K562 (cell line): ENCODE measurements around the gene C11orf58. TPM values are rescaled to one million over a fixed set of nuclear protein-coding genes. Genes with fewer than 3 reads are reported as not detected.
A peak's percentile ranks its signal among the peaks of the same experiment; 100 is the strongest.

Source experiments
- ARID2 ChIP-seq: fragments of 450-650 bp; IDR thresholded peaks from 2 replicates; pipeline ENCODE4 v1.6.1; 2017; ENCODE audit warnings: antibody characterized with exemption, mild to moderate bottlenecking
- BCOR ChIP-seq: fragments of 450-650 bp; IDR thresholded peaks from 2 replicates; pipeline ENCODE4 v1.6.1; 2016
- CREM ChIP-seq: IDR thresholded peaks from 2 replicates; pipeline ENCODE4 v1.6.1; 2014; ENCODE audit warnings: antibody characterized with exemption, low read depth
- HDAC2 ChIP-seq: fragments of 450-650 bp; IDR thresholded peaks from 2 replicates; pipeline ENCODE4 v1.6.1; 2016; ENCODE audit warnings: mild to moderate bottlenecking
- ILF3 ChIP-seq: fragments of 450-650 bp; IDR thresholded peaks from 2 replicates; pipeline ENCODE4 v1.6.1; 2018; ENCODE audit warnings: antibody characterized with exemption, mild to moderate bottlenecking, moderate library complexity, borderline replicate concordance
- NBN ChIP-seq: fragments of 450-650 bp; IDR thresholded peaks from 2 replicates; pipeline ENCODE4 v1.6.1; 2016; ENCODE audit warnings: low read depth, mild to moderate bottlenecking
- PHF21A ChIP-seq: fragments of 450-650 bp; IDR thresholded peaks from 2 replicates; pipeline ENCODE4 v1.6.1; 2017; ENCODE audit warnings: low read depth, borderline replicate concordance
- SAFB2 ChIP-seq: fragments of 200-400 bp; formaldehyde crosslinking; IDR thresholded peaks from 2 replicates; pipeline ENCODE4 v1.6.1; 2018; ENCODE audit warnings: borderline replicate concordance, low read length, low read depth, moderate library complexity; ENCODE audit not compliant: severe bottlenecking
- SMARCA5 ChIP-seq: fragments of 450-650 bp; IDR thresholded peaks from 2 replicates; pipeline ENCODE4 v1.6.1; 2016
- SREBF1 ChIP-seq: fragments of 150-350 bp; IDR thresholded peaks from 2 replicates; pipeline ENCODE4 v1.6.1; 2014; ENCODE audit warnings: antibody characterized with exemption, low read depth, low read length, borderline replicate concordance
- TEAD1 ChIP-seq, 2 experiments: fragments of 450-650 bp in 1 of 2; sonication (generic) in 1 of 2; formaldehyde crosslinking; IDR thresholded peaks; 2 replicates each; pipeline versions ENCODE4 v1.4.0 to v1.8.0; 2020 to 2022; ENCODE audit warnings: mild to moderate bottlenecking in 2 of 2, missing genetic modification reagents in 1 of 2
- polyA plus RNA-seq, 8 experiments: library from polyadenylated mRNA; depleted of rRNA in 4 of 8; stranded (reverse) in 5 of 8; unstranded in 3 of 8; fragments of >200 nt; fragmentation: Nextera tagmentation in 2 of 8; fragmentation: Illumina TruSeq in 1 of 8; extraction: Ambion mirVana in 2 of 8; extraction: Trizol in 1 of 8; gene quantifications; 2 replicates each; pipeline versions ENCODE4 v1.2.1 to v1.2.3, GENCODE V29; 2011 to 2014; ENCODE audit warnings: inconsistent platforms in 1 of 8, missing spikeins in 1 of 8
- total RNA-seq, 7 experiments: library from RNA; depleted of rRNA in 6 of 7; stranded (reverse); fragments of >200 nt in 6 of 7; fragmentation: Illumina TruSeq in 2 of 7; extraction: Trizol in 2 of 7; gene quantifications; 2 replicates each; pipeline versions ENCODE4 v1.2.1 to v1.2.3, GENCODE V29; 2011 to 2021; ENCODE audit warnings: low replicate concordance in 1 of 7
- TF ChIP-seq, protein P1 (sequence below): fragments of 450-650 bp; formaldehyde crosslinking; IDR thresholded peaks from 2 replicates; pipeline ENCODE4 v1.4.0; 2020; ENCODE audit warnings: mild to moderate bottlenecking, moderate library complexity
- TF ChIP-seq, protein P2 (sequence below), 2 experiments: fragments of 450-650 bp; IDR thresholded peaks; 2 replicates each; pipeline ENCODE4 v1.6.1; 2016

Gene C11orf58
- total and polyA plus RNA-seq, 9 of the 15 experiments (the other 6 are each of a cell fraction or from before 2014, with no cell fraction given) = 104 to 421 (median 247) TPM

DNA sequence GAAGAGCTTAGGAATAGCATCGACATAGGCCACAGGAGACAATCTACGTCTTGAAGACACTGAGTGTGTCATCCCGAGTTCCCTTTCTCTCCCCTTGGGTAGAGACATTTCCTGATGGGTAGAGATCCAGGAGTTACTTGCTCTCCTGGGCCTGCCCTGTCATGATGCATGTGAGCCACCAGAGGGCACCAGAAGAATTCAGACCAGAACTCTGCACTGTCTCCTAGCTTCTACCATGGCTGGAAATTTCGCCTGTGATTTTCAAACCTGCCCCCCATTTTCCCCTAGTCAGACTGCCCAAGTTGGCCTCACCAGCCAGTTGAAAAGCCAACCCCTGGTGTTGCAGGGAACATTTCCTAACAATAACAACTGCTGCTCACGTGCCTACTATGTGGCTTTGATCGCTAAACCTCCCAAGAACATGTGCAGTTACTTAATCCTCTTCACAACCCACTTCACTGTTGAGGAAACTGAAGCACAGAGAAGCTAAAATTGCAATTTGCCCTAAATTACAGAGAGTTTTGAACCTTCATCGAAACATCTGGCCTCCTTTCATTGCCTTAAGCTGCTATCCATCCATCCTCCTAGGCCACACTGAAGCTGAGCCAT, 47.2 kb downstream of the C11orf58 start (continued):
- TF ChIP-seq HDAC2 (no peak), SMARCA5 (no peak), TEAD1 (CRISPR knock-in tag; IDR thresholded peaks at IDR 0.05) (0 out of 4 replicates have a peak, but pooled peaks of 1 of the 2 experiments have one; percentile 22), ILF3 (no peak), CREM (peak; percentile 53), PHF21A (no peak), SREBF1 (no peak), NBN (no peak), ARID2 (no peak), SAFB2 (no peak), BCOR (no peak)
- TF ChIP-seq, protein P1, sequence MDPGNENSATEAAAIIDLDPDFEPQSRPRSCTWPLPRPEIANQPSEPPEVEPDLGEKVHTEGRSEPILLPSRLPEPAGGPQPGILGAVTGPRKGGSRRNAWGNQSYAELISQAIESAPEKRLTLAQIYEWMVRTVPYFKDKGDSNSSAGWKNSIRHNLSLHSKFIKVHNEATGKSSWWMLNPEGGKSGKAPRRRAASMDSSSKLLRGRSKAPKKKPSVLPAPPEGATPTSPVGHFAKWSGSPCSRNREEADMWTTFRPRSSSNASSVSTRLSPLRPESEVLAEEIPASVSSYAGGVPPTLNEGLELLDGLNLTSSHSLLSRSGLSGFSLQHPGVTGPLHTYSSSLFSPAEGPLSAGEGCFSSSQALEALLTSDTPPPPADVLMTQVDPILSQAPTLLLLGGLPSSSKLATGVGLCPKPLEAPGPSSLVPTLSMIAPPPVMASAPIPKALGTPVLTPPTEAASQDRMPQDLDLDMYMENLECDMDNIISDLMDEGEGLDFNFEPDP (CRISPR knock-in tag) = no peak
- TF ChIP-seq, protein P2, sequence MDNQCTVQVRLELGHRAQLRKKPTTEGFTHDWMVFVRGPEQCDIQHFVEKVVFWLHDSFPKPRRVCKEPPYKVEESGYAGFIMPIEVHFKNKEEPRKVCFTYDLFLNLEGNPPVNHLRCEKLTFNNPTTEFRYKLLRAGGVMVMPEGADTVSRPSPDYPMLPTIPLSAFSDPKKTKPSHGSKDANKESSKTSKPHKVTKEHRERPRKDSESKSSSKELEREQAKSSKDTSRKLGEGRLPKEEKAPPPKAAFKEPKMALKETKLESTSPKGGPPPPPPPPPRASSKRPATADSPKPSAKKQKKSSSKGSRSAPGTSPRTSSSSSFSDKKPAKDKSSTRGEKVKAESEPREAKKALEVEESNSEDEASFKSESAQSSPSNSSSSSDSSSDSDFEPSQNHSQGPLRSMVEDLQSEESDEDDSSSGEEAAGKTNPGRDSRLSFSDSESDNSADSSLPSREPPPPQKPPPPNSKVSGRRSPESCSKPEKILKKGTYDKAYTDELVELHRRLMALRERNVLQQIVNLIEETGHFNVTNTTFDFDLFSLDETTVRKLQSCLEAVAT (IDR thresholded peaks at IDR 0.05) = no peak
